HG03039 (cell line): ENCODE data around the gene FBRSL1.

ENCODE experiments used
- ATAC-seq: cut with Tn5 transposase; IDR thresholded peaks from one replicate; pipeline ENCODE4 v1.9.1; 2021; ENCODE audit warnings: mild to moderate bottlenecking, moderate library complexity; ENCODE audit not compliant: unreplicated experiment

The FBRSL1 gene

DNA sequence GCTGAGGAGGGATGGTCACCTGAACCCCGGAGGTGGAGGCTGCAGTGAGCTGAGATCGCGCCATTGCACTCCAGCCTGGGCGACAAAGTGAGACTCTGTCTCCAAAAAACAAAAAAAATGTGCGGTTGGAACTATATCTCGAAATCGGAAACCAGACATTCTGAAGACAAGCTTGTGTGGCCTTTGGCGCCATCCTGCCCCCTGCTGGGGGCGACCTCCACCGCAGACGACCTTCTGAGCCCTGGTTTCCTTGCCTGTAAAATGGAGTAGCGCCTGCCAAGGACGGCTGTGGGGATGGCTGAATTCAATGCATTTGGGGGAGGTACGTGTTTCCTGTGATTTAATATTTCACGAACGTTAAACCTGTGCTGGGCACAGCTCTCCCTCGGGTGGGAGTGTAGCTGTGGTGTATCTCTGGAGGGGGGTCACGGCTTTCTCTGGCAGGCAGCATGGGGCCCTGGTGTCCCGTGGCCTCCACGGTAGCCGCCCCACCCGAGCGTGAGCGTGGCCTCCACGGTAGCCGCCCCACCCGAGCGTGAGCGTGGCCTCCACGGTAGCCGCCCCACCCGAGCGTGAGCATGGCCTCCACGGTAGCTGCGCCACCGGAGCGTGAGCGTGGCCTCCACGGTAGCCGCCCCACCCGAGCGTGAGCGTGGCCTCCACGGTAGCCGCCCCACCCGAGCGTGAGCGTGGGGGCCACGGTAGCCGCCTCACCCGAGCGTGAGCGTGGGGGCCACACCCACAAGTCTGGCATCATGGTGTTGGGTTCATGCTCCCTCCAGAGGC, 65.1 kb downstream of the FBRSL1 start:
- ATAC-seq: no peak

DNA sequence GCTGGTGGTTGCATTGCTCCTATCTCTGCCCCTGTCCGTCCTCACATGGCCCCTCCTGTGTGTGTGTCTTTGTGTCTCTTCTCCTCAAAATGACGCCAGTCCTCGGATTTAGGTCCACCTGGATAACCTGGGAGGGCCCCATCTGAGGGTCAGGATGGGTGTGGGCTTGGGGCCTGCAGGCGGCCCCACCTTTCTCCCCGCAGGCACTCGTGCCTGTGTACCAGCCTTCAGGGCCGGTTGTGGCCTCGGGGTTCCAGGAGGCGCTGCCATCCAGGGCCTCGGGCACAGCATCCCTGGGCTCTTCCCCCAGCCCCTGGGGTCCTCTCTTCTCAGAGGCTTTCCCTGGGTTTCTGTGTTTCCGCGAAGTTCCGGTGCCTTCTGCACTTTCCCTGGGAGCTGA, 65.7 kb downstream of the FBRSL1 start:
- no peak for ATAC-seq

DNA sequence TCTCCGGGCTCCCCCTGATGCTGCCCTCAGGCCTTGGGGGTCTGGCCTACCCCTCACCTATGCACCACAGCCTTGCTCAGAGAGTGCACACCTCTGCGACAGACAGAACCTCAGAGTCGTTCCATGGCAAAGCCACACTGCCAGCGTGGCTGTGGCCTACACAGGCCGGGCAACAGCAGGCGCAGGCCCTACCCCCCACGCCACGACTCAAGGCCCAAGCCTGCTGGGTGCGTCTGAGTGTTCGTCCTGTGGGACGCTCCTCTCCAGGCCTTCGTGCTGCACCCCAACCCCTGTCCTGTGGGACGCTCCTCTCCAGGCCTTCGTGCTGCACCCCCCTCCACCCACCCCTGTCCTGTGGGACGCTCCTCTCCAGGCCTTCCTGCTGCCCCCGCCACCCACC, 66.3 kb downstream of the FBRSL1 start:
- ATAC-seq: no peak

DNA sequence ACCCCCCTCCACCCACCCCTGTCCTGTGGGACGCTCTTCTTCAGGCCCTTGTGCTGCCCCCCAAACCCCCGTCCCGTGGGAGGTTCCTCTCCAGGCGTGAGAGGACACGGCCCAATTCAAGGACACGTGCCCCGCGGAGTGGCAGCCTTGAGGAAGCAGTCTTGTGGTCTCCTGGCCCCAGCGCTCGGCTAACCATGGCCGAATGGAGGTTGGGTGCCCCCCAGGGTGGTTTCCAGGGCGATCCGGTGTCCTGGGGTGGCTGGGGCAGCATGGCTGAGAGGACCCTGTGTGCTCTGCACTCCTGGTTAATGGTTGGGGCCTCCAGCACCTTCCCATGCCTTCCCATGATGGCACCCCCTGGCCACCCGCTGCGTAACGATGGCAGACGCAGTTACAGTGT, 66.8 kb downstream of the FBRSL1 start:
- no peak for ATAC-seq

DNA sequence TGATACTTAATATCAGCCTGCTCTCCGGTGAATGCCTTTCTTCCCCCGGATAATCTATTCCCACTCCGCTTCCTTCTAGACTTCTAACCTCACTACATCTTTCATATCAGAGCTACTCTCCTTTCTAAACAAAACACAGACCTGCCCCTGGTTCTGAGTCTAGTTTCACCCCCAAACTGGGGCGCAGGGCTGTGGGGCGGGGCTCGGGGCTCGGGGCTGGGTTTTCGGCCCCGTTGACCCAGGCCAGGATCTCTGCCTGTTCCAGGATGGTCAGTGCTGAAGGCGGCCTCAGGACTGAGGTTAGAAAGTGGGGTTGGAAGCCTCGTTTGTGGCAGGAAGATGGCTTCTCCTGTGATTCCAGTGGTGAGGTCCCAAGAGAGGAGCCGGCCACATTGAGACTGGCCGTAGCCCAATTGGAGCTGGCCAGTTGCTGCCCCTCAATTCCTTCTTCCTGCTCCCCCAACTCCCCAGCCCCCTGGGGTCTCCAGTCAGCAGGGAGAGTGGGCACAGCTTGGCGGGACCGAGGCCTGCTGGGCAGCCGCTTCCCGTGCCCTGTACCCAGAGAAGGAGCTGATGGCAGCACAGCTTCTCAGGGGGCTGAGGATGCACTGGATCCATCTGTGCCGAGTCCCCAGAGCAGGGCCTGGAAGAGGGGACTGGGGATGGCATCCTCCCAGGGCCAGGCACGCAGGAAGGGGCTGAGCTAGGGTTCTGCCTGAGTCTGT, 67.5 kb downstream of the FBRSL1 start:
- ATAC-seq: no peak

DNA sequence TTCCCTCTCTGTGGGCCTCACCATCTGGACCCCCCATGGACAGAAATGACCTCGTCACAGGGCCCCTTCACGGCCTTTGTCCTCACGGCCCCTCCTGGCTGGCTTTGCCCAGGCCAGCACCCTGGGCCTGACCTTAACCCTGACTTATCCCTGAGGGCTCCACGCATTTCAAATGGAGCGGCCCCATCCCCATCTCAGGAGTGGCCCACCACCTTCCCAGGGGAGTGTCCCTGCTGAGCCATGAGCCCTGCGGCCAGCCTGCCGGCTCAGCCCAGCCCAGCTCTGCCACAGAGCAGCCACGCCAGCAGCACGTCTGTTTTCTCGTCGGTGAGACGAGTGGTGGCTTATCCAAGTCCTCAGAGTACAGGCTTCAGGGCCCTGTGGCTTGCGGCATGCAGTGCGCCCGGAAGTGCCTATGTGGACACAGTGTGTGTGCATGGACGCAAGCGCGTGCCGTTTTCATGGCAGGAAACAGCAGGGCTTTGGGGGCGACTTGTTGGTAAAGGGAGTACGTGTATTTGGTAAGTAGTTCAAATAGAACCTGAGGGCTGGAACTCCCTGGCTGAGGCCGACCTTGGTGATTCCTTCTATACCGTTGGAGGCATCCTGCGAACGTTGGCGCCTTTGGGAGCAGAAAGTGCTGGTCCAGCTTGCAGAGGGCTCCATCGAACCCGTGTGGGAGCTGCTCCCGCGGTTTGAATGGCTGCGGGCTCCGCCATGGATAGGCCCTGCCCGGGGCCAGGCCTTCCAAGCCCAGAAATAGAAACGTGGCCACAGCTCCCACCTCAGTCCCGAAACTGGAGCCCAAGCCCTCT, 68.3 kb downstream of the FBRSL1 start:
- ATAC-seq: no peak

DNA sequence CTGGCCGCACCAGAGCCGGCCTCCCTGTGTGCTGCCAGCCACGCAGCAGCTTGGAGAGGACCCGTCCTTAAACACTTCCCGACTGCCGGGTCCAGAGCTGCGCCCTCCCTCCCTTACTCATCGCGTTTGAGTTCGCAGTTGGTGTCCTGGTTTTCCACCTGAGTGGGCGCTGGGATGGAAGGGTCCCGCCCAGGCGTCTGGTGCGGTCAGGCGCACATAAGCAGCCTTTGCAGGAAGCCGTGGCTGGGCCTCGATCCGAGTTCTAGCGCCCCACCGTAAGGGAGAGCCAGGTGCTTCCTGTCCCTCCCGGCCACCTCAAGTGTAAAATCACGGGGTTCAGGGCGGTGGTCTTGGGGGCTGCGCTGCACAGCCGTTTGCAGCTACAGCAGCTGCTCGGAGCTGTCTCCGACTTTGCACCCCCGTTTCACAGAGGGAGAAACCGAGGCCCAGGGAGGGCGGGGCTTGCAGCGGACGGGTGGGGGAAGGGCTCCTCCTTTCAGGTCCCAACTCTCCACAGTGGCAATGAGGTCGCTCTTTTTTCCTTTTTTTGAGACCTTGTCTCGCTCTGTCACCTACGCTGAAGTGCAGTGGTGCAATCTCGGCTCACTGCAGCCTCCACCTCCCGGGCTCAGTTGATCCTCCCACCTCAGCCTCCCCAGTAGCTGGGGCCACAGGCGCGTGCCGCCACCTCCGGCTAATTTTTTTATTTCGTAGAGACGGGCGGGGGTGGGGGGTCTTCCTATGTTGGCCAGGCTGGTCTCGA, 69.1 kb downstream of the FBRSL1 start:
- ATAC-seq: no peak

DNA sequence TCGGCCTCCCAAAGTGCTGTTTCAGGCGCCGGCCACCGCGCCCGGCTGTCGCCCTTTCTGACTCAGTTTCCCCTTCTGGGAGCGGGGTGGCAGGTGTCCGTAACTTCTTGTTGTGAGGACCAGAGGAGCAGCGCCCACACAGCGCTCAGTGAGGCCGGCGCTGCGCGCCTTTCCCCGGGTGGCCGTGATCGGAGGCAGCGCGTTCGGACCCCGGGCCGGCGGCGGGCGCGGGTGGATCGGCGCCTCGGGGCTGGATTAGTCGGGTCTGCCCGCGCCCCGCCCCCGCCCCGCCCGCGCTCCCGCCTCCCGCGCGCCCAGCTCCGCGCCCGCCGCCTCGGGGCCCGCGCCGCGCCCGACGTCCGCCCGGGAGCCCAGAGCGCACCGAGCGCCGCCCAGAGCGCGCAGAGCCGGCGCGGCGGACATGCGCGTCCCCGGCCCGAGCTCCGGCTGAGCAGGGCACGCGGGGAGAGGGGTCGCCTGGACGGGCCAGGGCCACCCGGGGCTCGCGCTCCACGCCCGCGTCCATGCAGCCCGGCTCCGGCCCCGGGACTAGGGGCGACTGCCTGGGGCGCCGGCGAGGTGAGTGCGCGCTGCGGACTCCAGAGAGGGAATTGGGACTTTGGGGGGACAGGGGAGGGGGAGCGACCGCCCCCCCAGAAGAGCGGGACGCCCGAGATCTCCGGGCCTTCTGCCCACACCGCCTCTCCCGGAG, 69.9 kb downstream of the FBRSL1 start:
- no peak for ATAC-seq

DNA sequence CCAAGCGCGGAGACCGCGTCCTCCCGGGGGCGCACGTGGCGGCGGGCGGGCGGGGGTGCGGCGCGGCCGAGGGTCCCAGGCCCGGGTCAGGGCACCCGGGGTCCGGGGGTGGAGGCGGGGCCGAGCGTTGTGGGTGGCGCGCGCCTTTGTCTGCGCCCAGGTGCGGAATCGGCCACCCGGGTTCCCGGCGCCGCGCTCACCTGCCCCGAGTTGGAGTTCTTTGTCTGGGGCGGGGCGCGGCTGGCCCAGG, 70.3 kb downstream of the FBRSL1 start:
- no peak for ATAC-seq

DNA sequence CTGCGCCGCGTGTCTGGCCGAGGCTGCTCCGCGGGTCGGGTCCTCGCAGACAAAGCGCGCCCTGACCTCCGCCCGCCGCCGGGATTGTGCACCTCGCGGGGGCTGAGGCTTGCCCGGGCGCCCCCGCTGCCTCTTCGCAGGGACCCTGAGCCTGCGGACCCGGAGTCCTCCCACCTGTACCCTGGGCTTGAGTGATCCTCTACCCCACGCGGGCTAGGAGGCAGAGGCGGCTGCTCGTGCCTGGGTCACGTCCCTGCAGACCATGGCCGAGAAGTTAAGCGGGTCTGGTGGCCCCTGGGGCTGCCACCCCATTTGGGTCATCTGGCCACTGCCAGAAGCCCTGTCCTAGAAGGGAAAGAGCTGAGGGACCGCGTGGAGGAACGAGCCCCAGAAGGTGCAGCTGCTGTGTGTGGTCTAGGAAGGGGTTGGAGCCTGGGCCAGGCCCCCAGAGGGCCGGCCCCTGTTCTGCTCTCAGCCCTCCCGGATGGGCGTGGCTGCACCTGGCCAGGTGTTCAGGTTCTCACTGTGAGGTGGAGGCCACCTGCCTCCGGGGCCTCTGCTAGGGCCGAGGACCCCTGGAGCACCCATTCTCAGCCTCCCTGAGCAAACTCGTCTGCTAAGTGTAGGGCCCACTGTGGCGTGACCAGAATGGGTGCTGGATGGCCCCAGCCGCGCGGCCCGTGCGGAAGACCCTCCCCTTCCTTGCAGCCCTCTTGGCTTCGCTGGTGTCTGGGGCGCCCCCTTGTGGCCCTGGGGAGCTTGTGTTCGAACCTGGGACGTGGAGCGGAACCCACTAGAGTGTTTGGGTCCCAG, 70.9 kb downstream of the FBRSL1 start:
- no peak for ATAC-seq
